Transverse colon (tissue), 4 donors: Measurements from ENCODE around the gene RERE.

Source experiments
- CTCF ChIP-seq, 5 experiments: fragments of 200-600 bp in 3 of 5; fragments of 450-650 bp in 2 of 5; sonication (generic) in 3 of 5; IDR thresholded peaks; 1 replicate in 2 of 5; 2 replicates in 3 of 5; pipeline ENCODE4 v1.5.1; 2016 to 2017; ENCODE audit warnings: antibody characterized with exemption in 5 of 5, inconsistent platforms in 3 of 5, mild to moderate bottlenecking in 2 of 5, moderate library complexity in 1 of 5
- EP300 ChIP-seq: sonication (generic); formaldehyde crosslinking; IDR thresholded peaks from one replicate; pipeline ENCODE4 v1.6.1; 2017; ENCODE audit warnings: antibody characterized with exemption, low read depth
- POLR2A ChIP-seq: fragments of 450-650 bp; IDR thresholded peaks from one replicate; pipeline ENCODE4 v1.6.1; 2016; ENCODE audit warnings: antibody characterized with exemption, mild to moderate bottlenecking, moderate library complexity
- POLR2AphosphoS5 ChIP-seq, 3 donors: sonication (generic); formaldehyde crosslinking; IDR thresholded peaks; one replicate each; pipeline ENCODE4 v1.6.1; 2016; ENCODE audit warnings: antibody characterized with exemption in 3 of 3

- TF ChIP-seq CTCF (IDR thresholded peaks at IDR 0.05) (no peak), POLR2A (no peak), EP300 (no peak), POLR2AphosphoS5 (IDR thresholded peaks at IDR 0.05) (no peak)
Observed at GRCh38 chr1:8457760-8458381, 359.6 kb downstream of the RERE start.
